Measurements from ENCODE around the gene SSH2.

SSH2 gene

DNA sequence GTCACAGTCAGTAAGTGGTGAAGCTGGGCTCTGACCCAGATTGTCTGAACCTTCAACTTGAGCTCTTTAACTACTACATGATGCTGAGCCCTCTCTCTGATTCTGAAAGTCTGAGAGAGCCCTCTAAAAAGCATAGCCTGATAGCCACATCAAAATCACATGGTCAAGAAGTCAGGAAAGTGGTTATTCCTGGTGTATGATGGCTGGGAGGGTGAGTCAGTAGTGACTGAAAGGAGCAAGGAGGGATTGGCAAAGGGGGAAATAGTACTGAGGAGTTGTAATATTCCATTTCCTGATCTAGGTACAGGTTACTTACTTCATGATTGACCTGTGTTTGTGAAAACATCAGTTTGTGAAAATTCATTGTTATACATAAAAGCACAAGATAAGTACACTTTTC is 89.1 kb downstream of the SSH2 start:
- in situ Hi-C loops (cut with MboI; ENCODE audit: low sequenced_read_pairs): no loop called here

DNA sequence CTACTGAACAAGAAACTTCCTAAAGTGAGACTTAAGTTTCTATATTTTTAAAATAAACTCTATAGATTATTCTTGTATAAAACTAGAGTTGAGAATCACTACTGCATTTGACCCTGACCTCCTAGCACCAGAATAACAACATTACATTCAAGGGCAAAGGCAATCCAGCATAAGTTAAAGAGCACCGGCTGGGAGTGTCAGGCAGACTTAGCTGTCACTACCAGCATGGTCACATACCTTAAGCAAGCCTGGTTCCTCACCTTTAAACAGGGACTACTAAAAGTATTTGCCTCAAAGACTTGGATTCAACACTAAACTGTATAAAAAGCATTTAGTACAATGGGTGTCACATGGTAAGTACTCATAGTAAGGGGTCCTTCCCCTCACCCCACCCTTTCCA is 90.4 kb downstream of the SSH2 start:
- in situ Hi-C loops (cut with MboI; ENCODE audit: low sequenced_read_pairs): no loop called here

DNA sequence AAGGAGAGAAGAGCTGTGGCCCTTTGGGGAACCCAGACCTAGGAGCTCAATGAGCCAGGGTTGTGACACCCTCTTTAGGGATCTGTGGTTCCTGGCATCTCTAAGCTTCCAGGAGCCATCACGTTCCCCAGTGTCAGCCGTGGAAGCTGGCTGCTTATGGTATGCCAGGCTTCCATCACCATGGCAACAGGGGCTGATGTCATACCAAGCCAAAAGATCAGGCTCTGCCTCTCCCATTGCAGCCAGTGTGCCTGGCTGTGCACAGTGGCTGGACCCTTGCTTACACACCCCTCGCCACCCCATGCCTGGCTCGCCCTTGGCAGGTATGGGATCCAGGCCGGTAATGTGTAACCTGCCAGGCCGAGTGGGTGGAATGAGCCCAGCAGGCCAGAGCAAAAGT is 91.1 kb downstream of the SSH2 start:
- in situ Hi-C loops (cut with MboI; ENCODE audit: low sequenced_read_pairs): no loop called here

DNA sequence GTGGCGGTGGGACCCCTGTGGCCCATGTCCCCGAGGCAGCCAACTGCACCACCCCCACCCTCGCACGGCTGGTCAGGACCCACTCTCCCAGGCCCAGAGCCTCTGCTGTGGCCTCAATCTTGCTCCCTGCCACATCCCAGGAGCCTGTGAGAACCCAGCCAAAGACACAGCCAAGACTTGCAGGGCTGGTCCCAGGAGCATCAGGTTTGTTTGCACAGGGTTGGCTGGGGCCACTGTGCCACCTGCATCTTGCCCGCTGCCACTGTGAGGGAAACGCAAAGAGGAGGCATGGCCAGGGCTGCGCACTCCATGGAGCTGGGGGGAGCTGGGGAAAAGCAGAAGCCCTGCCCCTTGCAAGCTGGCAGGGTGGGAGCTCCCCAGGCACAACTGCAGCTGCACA is 92.5 kb downstream of the SSH2 start:
- in situ Hi-C loops (cut with MboI; ENCODE audit: low sequenced_read_pairs): no loop called here

DNA sequence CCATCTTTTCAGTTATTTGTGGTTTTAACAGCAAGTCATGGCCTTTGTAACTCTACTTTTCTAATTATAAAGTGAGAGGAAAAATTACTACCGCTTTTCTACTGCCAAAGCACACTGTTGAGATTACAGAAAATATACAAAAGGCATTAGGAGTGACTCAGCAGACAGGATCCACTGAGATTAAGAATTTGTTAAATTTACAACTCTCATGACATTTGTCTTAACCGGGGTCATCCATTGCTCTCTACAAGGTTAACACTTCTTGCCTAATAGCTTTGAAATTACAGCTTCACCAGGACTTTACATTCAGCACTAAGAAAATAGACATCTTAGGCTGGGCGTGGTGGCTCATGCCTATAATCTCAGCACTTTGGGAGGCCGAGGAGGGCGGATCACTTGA is 93.4 kb downstream of the SSH2 start:
- in situ Hi-C loops (cut with MboI; ENCODE audit: low sequenced_read_pairs): no loop called here

DNA sequence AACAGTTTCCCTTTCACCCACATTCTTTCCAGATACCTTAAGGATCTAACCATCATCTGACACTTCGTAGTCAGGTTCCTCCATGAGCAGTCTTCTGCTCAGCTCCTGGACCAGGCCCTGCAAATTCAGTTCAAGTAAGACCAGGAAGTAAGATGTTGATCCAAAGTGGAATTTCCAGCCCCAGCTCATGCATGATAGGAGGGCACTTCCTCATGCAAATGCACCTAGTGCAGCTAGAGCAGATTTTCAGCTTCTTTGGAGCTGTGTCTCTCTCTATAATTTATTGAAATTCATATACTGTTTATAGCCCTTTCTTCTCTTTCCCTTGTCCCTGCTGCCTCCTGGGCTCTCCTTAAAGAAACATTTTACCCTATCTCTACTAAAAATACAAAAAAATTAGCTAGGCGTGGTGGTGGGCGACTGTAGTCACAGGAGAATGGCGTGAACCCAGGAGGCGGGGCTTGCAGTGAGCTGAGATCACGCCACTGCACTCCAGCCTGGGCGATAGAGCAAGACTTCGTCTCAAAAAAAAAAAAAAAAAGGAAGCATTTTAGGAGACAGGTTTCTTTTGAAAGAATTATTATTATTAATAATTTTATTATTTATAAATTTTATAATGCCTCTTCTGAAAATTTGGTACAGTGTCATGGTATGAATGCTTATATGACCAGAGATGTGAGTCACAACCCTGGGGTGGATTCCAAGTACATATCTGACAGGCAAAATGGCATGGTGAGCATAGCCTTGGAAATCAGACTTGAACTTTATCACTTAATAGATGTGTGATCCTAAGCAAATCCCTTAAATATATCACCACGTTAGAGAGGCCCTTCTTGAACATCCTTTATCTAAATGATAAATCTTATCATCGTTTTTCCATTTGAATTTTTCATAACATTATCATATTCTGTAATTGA is 94.3 kb downstream of the SSH2 start:
- in situ Hi-C loops (cut with MboI; ENCODE audit: low sequenced_read_pairs): no loop called here

DNA sequence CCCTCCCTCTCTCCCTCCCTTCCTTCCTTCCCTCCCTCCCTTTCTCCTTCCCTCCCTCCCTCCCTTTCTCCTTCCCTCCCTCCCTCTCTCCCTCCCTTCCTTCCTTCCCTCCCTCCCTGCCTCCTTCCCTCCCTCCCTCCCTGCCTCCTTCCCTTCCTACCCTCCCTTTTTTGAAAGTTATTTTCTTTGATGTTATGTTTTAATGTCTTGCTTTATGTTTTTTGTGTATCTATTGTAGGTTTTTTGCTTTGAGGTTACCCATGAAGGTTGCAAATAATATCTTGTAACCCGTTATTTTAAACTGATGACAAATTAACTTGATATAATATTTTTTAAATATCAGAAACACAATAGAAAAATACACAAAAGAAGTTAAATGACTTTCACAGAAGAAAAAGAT is 96.2 kb downstream of the SSH2 start:
- in situ Hi-C loops (cut with MboI; ENCODE audit: low sequenced_read_pairs): no loop called here

DNA sequence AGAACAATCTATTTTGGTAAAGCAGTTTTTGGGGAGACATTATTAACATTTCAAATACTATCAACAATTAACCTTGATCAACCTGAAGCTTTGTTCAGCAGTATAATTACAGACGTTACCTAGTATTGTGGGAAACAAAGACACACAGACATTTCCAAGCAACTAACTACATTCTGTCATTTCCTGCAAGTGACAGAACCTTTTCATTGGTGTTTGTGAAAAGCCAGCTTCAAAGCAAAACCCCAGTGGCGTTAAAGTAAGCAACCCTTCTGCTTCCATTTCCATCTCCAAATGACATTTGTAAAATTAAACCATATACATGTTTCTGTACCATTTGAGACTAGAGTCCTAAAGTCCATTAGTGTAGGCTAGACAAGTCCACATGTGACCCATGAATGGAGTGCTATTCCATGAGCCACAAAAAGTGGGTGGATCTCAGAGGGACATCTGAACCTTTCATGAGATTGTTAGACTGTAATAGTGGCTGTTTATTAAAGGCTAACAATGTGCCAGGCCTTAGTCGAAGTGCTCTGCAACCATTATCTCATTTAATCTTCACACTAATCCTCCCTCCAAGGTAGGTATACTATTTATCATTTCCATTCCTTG is 101.2 kb downstream of the SSH2 start:
- in situ Hi-C loops (cut with MboI; ENCODE audit: low sequenced_read_pairs): no loop called here

DNA sequence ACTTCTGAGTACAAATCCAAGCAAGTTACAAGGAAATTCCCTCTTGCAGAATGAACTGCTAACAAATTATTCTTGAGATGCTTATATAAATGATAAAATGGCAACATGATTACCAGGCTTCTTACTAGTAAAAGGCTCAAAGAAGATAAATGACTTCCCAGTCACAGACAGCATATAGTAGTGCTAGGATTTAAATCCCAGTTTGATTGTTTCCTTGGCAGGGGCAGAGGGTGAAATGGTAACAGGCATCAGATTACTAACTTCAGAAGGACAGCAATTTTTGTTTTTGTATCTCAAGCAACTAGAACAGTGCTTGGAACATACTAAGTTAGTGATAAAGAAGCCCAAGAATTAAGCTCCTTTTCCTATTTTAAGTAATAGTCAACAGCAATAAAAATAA is 102.8 kb downstream of the SSH2 start:
- in situ Hi-C loops (cut with MboI; ENCODE audit: low sequenced_read_pairs): no loop called here

DNA sequence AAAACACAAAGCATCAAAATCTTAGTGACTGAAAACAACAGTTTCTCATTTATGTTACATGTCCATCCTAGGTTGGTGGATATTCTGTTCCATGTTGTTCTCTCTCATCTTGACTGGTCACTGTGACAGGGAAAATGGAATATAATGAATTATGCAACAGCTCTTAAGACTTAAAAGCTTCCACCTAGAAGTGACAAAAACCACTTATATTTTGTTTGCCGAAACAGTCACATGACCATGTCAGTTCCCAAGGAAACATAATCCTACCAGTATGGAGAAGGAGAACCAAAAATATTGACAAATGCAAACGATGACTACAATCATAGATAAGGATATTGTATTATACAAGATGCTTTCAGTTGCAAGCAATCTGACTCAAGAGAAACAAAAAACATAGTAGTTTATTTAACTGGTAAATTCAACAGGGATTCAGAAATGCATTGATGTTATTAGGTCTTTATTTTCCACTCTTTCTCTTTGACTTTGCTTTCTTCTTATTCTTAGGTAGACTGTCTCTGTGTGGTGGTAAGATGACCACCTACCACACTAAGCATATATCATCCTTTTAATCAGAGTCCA is 103.8 kb downstream of the SSH2 start:
- in situ Hi-C loops (cut with MboI; ENCODE audit: low sequenced_read_pairs): no loop called here

DNA sequence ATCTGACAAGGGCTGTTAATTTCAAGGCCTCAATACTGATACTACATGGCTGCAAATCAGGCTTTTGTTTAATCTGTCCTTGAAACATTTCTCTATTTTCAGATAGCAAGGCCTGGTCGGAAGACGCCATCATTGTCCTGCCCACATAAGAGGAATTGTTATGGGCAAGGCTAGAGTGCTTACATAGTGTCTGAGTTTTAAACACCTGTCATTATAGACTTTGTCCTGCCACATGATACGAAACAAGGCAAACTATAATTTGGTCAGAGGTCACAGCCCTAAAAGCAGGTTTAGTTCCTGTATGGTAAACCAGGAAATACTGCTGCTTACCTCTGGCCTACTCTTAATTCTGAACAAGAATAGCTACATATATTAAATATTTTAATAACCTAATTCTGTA is 104.4 kb downstream of the SSH2 start:
- in situ Hi-C loops (cut with MboI; ENCODE audit: low sequenced_read_pairs): no loop called here

DNA sequence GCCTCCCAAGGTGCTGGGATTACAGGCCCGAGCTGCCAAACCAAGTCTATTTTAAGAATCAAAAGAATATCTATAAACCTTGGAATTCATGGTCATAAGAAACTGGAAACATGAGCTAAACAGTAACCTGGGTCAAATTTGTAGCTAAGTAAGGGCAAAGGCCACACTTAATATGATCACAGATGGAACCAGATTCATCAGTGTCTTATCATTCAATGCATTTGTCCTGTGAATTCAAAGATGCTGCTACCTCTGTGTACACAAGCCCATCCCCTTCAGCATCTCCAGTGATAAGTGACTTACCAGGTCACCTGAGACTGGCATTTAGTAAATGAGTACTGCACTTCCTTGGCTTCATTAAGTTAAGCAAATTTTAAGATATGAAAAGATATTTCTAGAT is 108.1 kb downstream of the SSH2 start:
- in situ Hi-C loops (cut with MboI; ENCODE audit: low sequenced_read_pairs): loop anchor here (25.0 kb wide), 1 partner anchor 190 kb away; no protein-coding TSS in a partner anchor

DNA sequence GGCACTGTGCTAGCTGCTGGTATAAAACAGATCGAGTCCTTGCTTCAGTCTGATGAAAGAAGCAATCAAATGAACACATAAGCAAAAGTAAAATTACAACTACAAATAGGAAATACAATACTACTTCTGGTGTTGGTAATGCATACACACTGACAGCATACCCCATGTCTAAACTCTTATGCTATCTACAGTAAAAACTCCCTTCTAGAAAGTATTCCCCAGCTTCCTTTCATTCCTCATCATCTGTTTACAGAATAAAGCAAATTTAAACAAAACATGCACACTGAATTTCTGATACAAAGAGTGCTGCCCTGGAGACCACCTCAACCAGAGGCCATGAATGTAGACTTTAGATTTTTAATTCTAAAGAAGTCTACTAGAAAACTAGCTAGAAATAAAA is 109.6 kb downstream of the SSH2 start:
- in situ Hi-C loops (cut with MboI; ENCODE audit: low sequenced_read_pairs): loop anchor here (25.0 kb wide), 1 partner anchor 192 kb away; no protein-coding TSS in a partner anchor

DNA sequence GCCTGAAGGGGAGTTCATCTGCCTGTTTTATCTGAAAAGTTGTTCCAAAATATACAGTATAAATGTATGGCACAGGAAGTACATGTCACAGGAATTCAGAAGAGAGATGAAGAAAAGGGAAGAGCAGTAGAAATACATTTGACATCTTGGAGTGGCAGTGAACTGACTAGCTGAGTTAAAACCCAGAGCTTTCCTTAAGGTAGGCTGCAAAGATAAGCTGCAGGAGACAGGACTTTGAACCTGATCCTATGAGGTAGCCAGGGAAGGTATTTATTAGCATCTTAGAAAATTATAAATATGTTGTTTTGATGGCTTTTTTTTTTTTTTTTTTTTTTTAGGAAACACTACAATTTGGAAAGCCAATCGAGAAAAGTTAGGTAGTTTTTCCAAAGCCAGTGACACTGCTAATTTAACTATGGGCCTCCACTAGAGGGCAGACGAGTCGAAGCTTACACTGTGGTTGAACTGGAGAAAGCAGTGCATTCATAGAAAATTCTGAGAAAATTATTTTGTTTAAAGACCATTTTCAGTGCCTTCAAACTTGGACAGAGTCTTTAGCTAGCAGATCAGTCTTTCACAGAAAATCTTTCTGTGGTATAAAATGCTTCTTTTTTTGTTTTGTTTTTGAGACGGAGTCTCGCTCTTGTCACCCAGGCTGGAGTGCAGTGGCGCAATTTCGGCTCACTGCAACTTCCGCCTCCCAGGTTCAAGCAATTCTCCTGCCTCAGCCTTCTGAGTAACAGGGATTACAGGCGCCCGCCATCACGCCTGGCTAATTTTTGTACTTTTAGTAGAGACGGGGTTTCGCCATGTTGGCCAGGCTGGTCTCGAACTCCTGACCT is 122.3 kb downstream of the SSH2 start:
- in situ Hi-C loops (cut with MboI; ENCODE audit: low sequenced_read_pairs): loop anchor here (25.0 kb wide), 1 partner anchor 205 kb away; no protein-coding TSS in a partner anchor

DNA sequence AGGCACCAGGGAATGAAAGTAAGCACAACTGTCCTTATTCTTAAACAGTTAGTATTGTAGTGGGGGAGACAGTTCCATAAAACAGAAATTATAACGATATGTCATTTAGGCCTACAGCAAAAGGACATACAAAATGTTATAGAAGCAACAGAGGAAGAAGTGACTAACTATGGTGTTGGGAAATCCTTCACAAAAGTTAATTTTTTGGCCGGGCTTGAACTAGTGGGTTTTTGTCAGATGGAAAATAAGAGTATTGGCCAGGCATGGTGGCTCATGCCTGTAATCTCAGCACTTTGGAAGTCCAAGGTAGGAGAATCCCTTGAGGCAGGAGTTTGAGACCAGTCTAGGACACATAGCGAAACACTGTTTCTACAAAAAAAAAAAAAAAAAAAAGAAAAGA is 127.8 kb downstream of the SSH2 start:
- in situ Hi-C loops (cut with MboI; ENCODE audit: low sequenced_read_pairs): loop anchor here (25.0 kb wide), 1 partner anchor 210 kb away; no protein-coding TSS in a partner anchor

DNA sequence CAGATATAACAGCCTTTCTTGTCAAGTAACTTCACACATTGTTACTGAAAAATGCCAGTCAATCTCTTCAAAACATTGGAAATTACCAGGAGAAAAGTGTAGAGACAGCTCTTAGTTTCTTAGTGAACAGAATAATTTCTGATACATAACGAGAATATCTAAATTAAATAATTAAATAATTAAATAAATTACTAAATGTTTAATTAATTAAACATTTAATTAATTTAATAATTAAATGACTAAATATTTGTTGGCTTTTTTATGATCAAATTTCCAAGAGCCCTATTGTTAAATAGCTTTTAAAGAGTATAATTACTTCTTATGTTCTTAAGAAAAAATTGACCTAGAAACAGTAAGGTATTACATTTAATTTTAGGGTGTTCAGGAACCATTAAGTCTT is 129.6 kb downstream of the SSH2 start:
- in situ Hi-C loops (cut with MboI; ENCODE audit: low sequenced_read_pairs): loop anchor here (25.0 kb wide), 1 partner anchor 212 kb away; no protein-coding TSS in a partner anchor

DNA sequence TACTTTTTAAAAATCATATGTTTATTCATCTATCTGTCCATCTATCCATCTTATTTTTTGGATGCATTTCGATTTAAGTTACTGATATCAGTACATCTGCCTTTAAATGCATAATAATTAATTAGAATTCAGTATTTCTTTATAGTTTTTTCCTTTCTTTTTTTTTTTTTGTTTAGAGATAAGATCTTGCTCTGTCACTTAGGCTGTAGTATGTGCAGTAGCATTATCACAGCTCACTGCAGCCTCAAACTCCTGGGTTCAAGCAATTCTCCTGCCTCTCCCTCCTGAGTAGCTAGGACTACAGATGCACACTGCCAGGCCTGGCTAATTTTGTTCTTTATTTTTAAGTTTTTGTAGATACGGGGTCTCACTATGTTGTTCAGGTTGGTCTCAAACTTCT is 133.4 kb downstream of the SSH2 start:
- in situ Hi-C loops (cut with MboI; ENCODE audit: low sequenced_read_pairs): no loop called here

DNA sequence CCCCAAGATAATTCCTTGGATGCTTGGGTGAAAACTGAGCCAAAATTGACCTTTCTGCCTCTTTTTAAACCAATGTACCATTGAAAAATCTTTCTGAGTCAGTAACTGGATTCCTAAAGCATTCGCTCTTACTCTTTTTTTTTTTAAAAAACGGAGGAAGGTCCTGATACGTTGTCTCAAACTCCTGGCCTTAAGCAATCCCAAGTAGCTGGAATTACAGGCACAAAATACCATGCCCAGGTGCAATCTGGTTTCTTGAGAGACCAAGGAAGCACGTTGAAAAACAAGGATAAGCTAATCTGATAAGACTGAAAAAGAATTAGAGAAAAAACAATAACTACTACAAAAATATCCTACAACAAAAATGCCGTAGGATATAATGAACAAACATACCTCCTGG is 136.5 kb downstream of the SSH2 start:
- in situ Hi-C loops (cut with MboI; ENCODE audit: low sequenced_read_pairs): no loop called here

DNA sequence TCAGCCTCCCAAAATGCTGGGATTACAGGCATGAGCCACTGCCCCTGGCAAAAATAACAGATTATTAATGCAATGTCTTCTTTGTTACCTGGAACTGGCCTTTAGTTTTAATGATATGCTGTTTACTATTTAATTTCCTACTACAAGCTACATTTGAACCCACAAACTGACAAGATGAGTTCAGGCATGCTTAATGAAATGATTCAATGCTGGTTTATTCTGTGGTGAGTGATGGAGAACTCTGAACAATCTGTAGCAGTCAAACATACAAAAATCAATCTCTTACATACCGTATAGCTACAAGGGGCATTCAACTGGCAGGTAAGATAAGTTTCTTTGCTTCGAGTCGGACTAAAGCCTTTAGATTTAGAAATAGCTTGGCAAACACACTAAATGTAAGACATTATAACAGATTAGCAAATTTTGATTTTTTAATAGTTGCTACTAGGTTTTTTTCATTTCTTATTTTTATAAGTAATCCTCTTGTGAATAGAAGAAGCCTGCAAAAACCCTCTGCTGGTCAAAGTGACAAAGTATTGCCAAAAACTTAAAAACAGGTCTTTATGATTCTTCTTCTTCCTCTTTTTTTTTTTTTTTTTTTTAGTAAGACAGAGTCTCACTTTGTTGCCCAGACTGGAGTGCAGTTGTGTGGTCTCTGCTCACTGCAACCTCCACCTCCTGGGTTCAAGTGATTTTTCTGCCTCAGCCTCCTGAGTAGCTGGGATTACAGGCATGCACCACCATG is 138.5 kb downstream of the SSH2 start:
- in situ Hi-C loops (cut with MboI; ENCODE audit: low sequenced_read_pairs): no loop called here
